Measurements from ENCODE around the gene SIVA1.

SIVA1 gene

GRCh38 chr14:104712881-104713734, 39.8 kb upstream of the SIVA1 start:
- no peaks in the 10 kb centered on the region for H3K9me3 ChIP-seq
- no peak for TF ChIP-seq CTCF (IDR thresholded peaks at IDR 0.05)
- no peaks in the 10 kb centered on the region for H3K4me1 ChIP-seq (ENCODE audit: control insufficient read depth in 1 of 2, insufficient read depth in 1 of 2, low read depth in 1 of 2, low read length in 1 of 2)
- H3K27ac ChIP-seq = no peak overlapping the region
- H3K4me3 ChIP-seq (ENCODE audit: low read depth in 1 of 2, low read length in 1 of 2) = no peak overlapping the region
- H3K36me3 ChIP-seq = no peaks in the 10 kb centered on the region
- no peaks in the 10 kb centered on the region for H3K27me3 ChIP-seq

DNA sequence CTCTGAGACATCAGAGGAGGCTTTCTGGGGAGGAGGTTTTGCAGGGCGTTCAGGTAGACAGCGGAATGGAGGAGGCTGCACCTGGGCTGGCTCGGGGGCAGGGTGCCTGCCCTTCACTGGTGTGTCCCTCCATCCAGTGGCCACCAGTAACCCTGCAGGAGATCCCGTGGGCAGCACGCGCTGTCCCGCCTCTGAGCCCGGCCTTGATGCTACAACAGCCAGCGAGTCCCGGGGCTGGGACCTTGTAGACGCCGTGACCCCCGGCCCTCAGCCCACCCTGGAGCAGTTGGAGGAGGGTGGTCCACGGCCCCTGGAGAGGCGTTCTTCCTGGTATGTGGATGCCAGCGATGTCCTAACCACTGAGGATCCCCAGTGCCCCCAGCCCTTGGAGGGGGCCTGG, 38.9 kb upstream of the SIVA1 start:
- Histone ChIP-seq H3K9me3 (no peaks in the 10 kb centered on the region), H3K27me3 (no peaks in the 10 kb centered on the region), H3K4me3 (ENCODE audit: low read depth in 1 of 2, low read length in 1 of 2) (no peak overlapping the region), H3K4me1 (ENCODE audit: control insufficient read depth in 1 of 2, insufficient read depth in 1 of 2, low read depth in 1 of 2, low read length in 1 of 2) (no peaks in the 10 kb centered on the region), H3K27ac (no peak overlapping the region), H3K36me3 (no peaks in the 10 kb centered on the region)
- TF ChIP-seq CTCF (IDR thresholded peaks at IDR 0.05) = no peak

DNA sequence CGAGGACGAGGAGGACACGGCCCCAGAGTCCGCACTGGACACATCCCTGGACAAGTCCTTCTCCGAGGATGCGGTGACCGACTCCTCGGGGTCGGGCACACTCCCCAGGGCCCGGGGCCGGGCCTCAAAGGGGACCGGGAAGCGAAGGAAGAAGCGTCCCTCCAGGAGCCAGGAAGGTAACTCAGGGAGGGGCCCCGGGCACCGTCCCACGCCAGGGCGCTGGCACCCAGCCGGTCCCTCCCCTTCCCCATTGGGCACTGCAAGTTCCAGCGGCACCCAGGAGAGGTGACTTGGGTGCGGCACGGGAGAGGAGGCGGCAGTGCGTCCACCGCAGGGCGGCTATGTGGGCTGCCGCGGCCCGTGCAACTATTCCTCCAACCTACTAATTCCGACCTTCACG, 38.3 kb upstream of the SIVA1 start:
- TF ChIP-seq CTCF (IDR thresholded peaks at IDR 0.05) = no peak
- Histone ChIP-seq H3K27me3 (no peaks in the 10 kb centered on the region), H3K36me3 (no peaks in the 10 kb centered on the region), H3K27ac (no peak overlapping the region), H3K9me3 (no peaks in the 10 kb centered on the region), H3K4me3 (ENCODE audit: low read depth in 1 of 2, low read length in 1 of 2) (no peak overlapping the region), H3K4me1 (ENCODE audit: control insufficient read depth in 1 of 2, insufficient read depth in 1 of 2, low read depth in 1 of 2, low read length in 1 of 2) (no peaks in the 10 kb centered on the region)

DNA sequence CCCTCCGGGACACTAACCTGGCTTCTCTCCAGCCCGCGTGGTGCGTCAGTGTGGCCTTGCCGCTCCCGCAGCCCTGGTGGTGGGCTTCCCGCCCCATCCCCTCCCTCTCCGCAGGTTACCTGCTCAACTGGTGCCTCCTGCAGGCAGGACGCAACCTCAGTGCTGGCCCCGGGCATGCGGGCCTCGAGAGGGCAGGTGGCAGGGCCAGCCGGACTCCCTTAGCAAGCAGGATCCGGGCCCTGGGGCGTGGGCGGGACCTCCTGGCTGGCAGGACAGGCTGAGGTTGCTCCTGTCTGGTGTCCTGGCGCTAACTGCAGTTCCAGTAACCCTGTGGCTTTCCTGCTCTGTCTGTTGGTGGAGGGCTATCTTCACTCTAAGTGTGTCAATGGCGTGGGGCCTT, 37.5 kb upstream of the SIVA1 start:
- no peaks in the 10 kb centered on the region for H3K36me3 ChIP-seq
- H3K27me3 ChIP-seq = no peaks in the 10 kb centered on the region
- H3K4me1 ChIP-seq (ENCODE audit: control insufficient read depth in 1 of 2, insufficient read depth in 1 of 2, low read depth in 1 of 2, low read length in 1 of 2) = no peaks in the 10 kb centered on the region
- no peak overlapping the region for H3K4me3 ChIP-seq (ENCODE audit: low read depth in 1 of 2, low read length in 1 of 2)
- no peak overlapping the region for H3K27ac ChIP-seq
- no peak for TF ChIP-seq CTCF (IDR thresholded peaks at IDR 0.05)
- H3K9me3 ChIP-seq = no peaks in the 10 kb centered on the region

GRCh38 chr14:104715871-104716270, 37.1 kb upstream of the SIVA1 start:
- TF ChIP-seq CTCF (IDR thresholded peaks at IDR 0.05) = no peak
- Histone ChIP-seq H3K36me3 (no peaks in the 10 kb centered on the region), H3K27ac (no peak overlapping the region)

More at GRCh38 chr14:104715871-104716270, 37.1 kb upstream of the SIVA1 start:
- H3K4me1 ChIP-seq (ENCODE audit: control insufficient read depth in 1 of 2, insufficient read depth in 1 of 2, low read depth in 1 of 2, low read length in 1 of 2) = no peaks in the 10 kb centered on the region
- H3K4me3 ChIP-seq (ENCODE audit: low read depth in 1 of 2, low read length in 1 of 2) = no peak overlapping the region
- no peaks in the 10 kb centered on the region for H3K27me3 ChIP-seq
- no peaks in the 10 kb centered on the region for H3K9me3 ChIP-seq

Measured in neutrophil (primary cell).